Fibroblast of mammary gland (primary cell): ENCODE results near the gene RTL3.

Experiments
- DNase-seq: peaks from one replicate; pipeline ENCODE4 v3.0.0-alpha.2; 2010; ENCODE audit warnings: low read depth
- H3K4me3 ChIP-seq: 2 replicates; pipeline ENCODE4 v1.5.1; 2011; ENCODE audit warnings: low read depth, mild to moderate bottlenecking, low read length, moderate library complexity; ENCODE audit not compliant: control insufficient read depth
- CTCF ChIP-seq: conservative IDR thresholded peaks from 2 replicates; pipeline ENCODE4 v1.5.1; 2011; ENCODE audit warnings: low read depth, low read length, inconsistent platforms; ENCODE audit not compliant: control insufficient read depth, insufficient read depth

Gene RTL3

GRCh38 chrX:78658845-78659744 is at the start of gene RTL3:
Gene RTL3, minus strand, starts transcription at chrX:78659328. Its CDS starts 908 bp downstream, at chrX:78658420.
- peak; percentile 86 for DNase-seq

GRCh38 chrX:78708816-78709215 is 49.7 kb upstream of the RTL3 start:
- no peak overlapping the region for H3K4me3 ChIP-seq
- TF ChIP-seq CTCF: no peak
- DNase-seq: peak; percentile 6

More at GRCh38 chrX:78658845-78659744, at the start of gene RTL3:
- TF ChIP-seq CTCF: no peak
- no peak within 1 kb of the TSS for H3K4me3 ChIP-seq

- DNase-seq: peak; percentile 62
- no peak overlapping the region for H3K4me3 ChIP-seq
- TF ChIP-seq CTCF: peak; percentile 71
Observed at GRCh38 chrX:78708262-78708661, 49.1 kb upstream of the RTL3 start.

GRCh38 chrX:78706071-78706470 is 46.9 kb upstream of the RTL3 start:
- DNase-seq: no peak
- H3K4me3 ChIP-seq: no peak overlapping the region
- no peak for TF ChIP-seq CTCF

- no peak for TF ChIP-seq CTCF
- no peak for DNase-seq
- no peak overlapping the region for H3K4me3 ChIP-seq
Observed at GRCh38 chrX:78693536-78693935, 34.4 kb upstream of the RTL3 start.

- H3K4me3 ChIP-seq: no peak overlapping the region
- TF ChIP-seq CTCF: no peak
- DNase-seq: no peak
Observed at GRCh38 chrX:78693012-78693411, 33.9 kb upstream of the RTL3 start.
